ENCODE measurements around the gene PNMA6E.

- TF ChIP-seq CTCF (IDR thresholded peaks at IDR 0.05; ENCODE audit: low read depth, low read length, poor library complexity, severe bottlenecking) = no peak
- no peak for TF ChIP-seq EZH2phosphoT487 (IDR thresholded peaks at IDR 0.05; ENCODE audit: borderline replicate concordance, low read length)
Measured at GRCh38 chrX:153381684-153382532, 19.2 kb downstream of the PNMA6E start.
